GM19324 (cell line): ENCODE results near the gene KANSL1.

Source experiments
- ATAC-seq: cut with Tn5 transposase; IDR thresholded peaks from one replicate; pipeline ENCODE4 v1.9.1; 2021; ENCODE audit warnings: mild to moderate bottlenecking, moderate library complexity; ENCODE audit not compliant: unreplicated experiment, low FRiP score

The KANSL1 gene

GRCh38 chr17:46170639-46171429 lies 22.4 kb downstream of the KANSL1 start:
- no peak for ATAC-seq

- no peak for ATAC-seq
These were observed 23.2 kb downstream of the KANSL1 start for GRCh38 chr17:46169913-46170638.

GRCh38 chr17:46167826-46168569 lies 25.2 kb downstream of the KANSL1 start:
- no peak for ATAC-seq

- ATAC-seq: no peak
These were observed 26.0 kb downstream of the KANSL1 start for GRCh38 chr17:46167267-46167666.

GRCh38 chr17:46166692-46167249 lies 26.5 kb downstream of the KANSL1 start:
- ATAC-seq: no peak

GRCh38 chr17:46163929-46164594 lies 29.2 kb downstream of the KANSL1 start:
- ATAC-seq: no peak

- ATAC-seq: no peak
These were observed 29.9 kb downstream of the KANSL1 start for GRCh38 chr17:46163316-46163715.

- no peak for ATAC-seq
These were observed 30.4 kb downstream of the KANSL1 start for GRCh38 chr17:46162866-46163265.

GRCh38 chr17:46160169-46160568 lies 33.1 kb downstream of the KANSL1 start:
- ATAC-seq: no peak

- no peak for ATAC-seq
These were observed 33.5 kb downstream of the KANSL1 start for GRCh38 chr17:46159686-46160085.

GRCh38 chr17:46158323-46159296 lies 34.6 kb downstream of the KANSL1 start:
- ATAC-seq: no peak

GRCh38 chr17:46157443-46158062 lies 35.7 kb downstream of the KANSL1 start:
- no peak for ATAC-seq

GRCh38 chr17:46154151-46154816 lies 38.9 kb downstream of the KANSL1 start:
- no peak for ATAC-seq

- ATAC-seq: no peak
These were observed 40.8 kb downstream of the KANSL1 start for GRCh38 chr17:46152423-46152822.

GRCh38 chr17:46151762-46152161 lies 41.5 kb downstream of the KANSL1 start:
- no peak for ATAC-seq

- ATAC-seq: no peak
These were observed 42.8 kb downstream of the KANSL1 start for GRCh38 chr17:46150216-46150963.

- ATAC-seq: no peak
These were observed 45.0 kb downstream of the KANSL1 start for GRCh38 chr17:46148247-46148646.

- no peak for ATAC-seq
These were observed 45.9 kb downstream of the KANSL1 start for GRCh38 chr17:46147296-46147695.
